Purkinje cell (primary cell): ENCODE measurements around the gene MCC. TPM values are rescaled to one million over a fixed set of nuclear protein-coding genes. Genes with fewer than 3 reads are reported as not detected.

Experiments used
- polyA plus RNA-seq: library from polyadenylated mRNA; unstranded; fragments of >200 nt; fragmentation: Nextera tagmentation; gene quantifications from 2 replicates; pipeline ENCODE4 v1.2.1, GENCODE V29; 2014

Gene MCC
- polyA plus RNA-seq, result 5.3 and 7.6 TPM in 2 replicates

DNA sequence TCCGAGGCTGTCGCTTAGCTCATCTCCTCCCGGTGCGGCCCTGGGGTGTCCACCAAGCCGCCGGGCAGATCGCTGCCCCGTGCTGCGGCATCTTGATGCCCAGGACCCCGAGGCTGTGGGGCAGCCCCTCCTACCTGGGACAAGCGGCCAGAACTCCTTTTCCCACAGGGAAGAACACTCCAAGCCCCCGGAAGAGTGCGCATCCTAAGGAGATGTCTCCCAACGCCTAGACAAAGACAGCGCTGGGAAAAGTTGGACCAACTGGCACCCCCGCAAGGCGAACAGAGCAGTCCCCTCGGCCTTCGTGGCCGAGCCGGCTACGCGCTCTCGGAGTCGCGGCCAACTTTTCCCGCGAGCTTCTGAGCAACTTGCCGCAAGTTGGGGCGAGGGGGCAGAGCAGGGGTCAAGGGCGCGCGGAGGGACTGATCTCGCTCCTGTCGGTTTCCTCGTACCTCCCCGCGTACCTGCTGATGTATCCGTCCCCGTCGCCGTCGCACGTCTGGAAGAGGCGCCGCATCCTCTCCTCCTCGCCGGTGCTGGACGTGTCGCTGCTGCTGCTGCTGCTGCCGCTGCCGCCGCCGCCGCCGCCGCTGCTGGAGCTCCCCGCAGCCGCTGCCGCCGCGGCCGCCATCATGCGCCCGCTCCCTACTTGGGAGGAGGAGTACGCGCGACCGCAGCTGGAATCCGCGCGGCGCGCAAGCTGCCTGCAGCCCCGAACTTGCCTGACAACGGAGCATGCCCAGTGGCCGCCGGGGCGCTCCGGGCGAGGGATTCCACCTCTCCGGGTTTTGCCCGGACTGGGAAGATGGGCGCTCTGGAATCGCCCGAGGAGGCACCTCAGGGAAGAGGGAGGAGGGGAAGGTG, at the start of gene MCC:
Gene MCC, minus strand, starts transcription at position 673 of the 864 bp plus-strand sequence.

DNA sequence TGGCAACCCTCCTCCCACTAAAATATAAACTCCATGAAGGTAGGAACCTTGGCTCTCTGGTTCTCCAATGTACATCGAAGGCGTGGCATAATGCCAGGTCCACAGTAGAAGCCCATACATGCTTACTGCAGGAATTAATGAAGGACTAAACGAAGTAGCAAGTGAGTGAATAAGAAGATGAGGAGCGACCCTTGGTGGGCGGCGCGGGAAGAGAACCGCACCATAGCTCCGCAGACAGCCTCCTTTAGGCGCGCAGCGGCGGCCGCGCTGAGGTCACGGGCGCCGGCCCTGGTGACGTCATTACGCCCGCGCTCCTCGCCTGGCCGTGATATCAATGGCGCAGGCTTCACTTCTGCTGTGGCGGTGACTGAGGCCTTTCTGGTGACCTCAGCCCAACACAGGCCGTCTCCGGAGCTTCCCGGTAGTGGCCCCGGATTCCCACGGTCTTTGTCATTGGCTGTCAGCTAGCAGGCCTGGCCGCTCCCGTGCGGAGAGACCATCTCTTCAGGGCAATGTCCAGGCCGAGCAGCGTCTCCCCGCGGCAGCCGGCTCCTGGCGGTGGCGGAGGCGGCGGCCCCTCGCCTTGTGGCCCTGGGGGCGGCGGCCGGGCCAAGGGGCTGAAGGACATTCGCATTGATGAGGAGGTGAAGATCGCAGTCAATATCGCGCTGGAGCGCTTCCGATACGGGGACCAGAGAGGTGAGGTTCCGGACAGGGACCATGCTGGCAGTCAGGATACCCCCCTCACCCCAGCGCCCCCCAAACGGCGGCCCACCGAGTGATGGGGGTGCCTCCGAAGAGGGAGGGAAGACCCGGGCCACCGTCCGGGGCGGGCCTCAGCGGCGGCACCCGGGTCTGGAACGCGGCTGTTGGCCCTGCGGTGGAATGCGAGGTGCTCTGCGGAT, 25.4 kb upstream of the MCC start, which contains the start of gene YTHDC2:
Gene YTHDC2, plus strand, starts transcription at position 311 of the 905 bp plus-strand sequence. Its CDS starts 202 bp downstream, at position 513.

DNA sequence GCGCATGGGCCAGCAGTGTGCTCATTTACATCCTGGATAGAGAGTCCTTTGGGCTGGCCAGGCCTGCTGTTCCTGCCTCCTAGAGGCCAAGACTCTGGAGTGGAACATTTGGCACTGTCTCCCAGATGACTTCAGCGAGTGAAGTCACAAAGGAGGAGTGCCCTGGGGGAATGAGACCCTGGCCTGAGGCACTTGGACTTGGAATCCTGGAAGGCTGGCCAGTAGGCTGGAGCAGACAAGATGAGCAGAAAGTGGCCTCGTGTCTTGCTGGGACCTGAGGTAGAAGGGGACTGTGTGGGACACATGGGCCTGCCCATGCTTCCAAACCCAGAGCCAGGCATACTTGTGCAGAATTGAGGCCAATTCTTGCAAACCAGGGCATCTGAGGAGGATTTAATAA, 53.4 kb downstream of the MCC start, which contains the start of gene TSSK1B:
Gene TSSK1B, minus strand, starts transcription at position 101 of the 400 bp plus-strand sequence. CDS start 150 bp downstream, outside the sequence.

DNA sequence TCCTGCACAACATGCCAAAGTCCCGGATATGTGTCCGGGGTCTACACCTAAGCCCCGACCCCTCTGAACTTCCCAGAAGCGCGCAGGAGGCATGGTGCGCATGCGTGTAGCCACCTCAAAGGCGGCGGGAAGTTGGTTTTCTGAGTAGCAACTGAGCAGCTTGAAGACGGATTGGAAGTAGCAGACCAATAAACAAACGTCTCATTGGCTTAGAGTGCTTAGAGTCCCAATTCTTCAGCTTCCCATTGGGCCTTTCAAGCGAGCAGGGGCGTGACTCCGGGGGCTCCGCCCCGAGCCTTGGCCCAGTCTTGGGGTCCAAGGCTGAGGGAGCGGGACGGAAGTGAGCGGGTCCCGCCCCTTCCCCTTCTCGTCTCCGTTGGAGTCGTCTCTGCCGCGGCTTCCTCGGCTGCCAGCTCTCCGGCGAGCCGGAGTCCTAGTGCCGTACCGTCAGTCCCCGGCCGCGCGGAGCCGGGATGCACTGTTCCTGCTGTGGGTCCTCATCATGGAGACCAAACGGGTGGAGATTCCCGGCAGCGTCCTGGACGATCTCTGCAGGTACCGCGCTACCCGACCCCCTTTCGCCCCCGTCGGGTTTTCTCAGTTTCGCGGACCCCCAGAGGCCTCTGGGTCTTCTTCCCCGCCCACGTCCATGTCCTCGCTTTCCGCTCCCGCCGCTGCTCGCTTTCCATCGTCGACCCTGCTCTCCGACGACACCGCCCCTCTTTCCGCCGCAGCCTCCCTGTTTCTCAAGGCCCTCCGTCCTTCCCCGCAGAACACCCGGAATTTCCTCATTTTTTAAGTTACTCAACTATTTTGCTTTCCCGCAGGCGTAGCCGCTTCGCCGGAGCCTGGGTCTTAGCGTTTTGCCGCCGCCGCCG, 511.6 kb downstream of the MCC start, which contains the start of gene DCP2:
Gene DCP2, plus strand, starts transcription at position 367 of the 878 bp plus-strand sequence. Its CDS starts 136 bp downstream, at position 503.

Other genes starting within 250 kb of the MCC start
- gene TSSK1B, start 53.5 kb downstream of the MCC start, polyA plus RNA-seq, result not detected in 2 replicates
- 10.4 and 12.8 TPM in 2 replicates for gene YTHDC2, start 25.2 kb upstream of the MCC start, polyA plus RNA-seq